HG03521 (cell line): ENCODE results near the gene HAUS7.

ENCODE experiments used
- ATAC-seq: cut with Tn5 transposase; IDR thresholded peaks from one replicate; pipeline ENCODE4 v1.9.1; 2021; ENCODE audit warnings: mild to moderate bottlenecking, moderate library complexity; ENCODE audit not compliant: unreplicated experiment

HAUS7 gene

DNA sequence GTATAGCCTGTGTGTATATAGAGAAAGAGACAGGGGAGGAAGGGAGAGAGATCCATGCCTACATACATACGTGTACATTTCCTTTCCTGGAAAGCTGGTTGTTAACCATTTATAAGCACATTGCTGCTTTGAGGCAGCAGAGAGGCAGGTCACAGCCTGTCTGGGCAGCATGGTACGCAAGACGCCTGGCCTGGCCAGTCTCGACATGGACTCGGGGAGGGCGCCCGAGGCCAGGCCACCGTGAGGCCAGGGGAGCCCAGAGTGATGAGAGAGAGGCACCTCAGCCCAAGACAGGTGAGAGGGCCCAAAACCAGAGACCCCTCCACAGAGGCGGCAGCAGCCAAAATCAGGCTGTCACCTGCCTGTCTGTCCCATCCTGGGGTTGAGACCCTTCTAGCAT lies 28.4 kb downstream of the HAUS7 start:
- ATAC-seq, result no peak

- ATAC-seq, result no peak
Observed at GRCh38 chrX:153441296-153441695, 29.1 kb downstream of the HAUS7 start.

GRCh38 chrX:153440556-153441135 lies 29.7 kb downstream of the HAUS7 start:
- no peak for ATAC-seq

- no peak for ATAC-seq
Observed at GRCh38 chrX:153439977-153440376, 30.4 kb downstream of the HAUS7 start.

GRCh38 chrX:153438532-153438931 lies 31.8 kb downstream of the HAUS7 start:
- no peak for ATAC-seq

DNA sequence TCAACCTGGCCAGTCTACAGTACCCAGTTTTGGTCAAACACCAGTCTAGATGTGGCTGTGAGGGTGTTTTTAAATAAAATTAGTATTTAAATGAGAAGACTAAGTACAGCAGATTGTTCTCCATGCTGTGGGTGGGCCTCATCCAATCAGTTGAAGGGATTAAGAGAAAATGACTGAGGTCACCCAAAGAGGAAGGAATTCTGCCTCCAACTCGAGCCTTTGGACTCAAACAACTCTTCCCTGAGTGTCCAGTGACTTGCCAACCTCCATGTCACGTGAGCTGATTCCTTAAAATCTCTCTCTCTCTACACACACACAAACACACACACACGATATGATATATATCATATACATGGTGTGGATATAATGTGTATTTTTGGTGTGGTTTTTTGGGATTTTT lies 34.5 kb downstream of the HAUS7 start:
- ATAC-seq, result no peak

- ATAC-seq, result no peak
Observed at GRCh38 chrX:153434801-153435200, 35.6 kb downstream of the HAUS7 start.

GRCh38 chrX:153433781-153434285 lies 36.5 kb downstream of the HAUS7 start:
- no peak for ATAC-seq

- no peak for ATAC-seq
Observed at GRCh38 chrX:153433161-153433680, 37.2 kb downstream of the HAUS7 start.

- ATAC-seq, result no peak
Observed at GRCh38 chrX:153430796-153431195, 39.6 kb downstream of the HAUS7 start.

DNA sequence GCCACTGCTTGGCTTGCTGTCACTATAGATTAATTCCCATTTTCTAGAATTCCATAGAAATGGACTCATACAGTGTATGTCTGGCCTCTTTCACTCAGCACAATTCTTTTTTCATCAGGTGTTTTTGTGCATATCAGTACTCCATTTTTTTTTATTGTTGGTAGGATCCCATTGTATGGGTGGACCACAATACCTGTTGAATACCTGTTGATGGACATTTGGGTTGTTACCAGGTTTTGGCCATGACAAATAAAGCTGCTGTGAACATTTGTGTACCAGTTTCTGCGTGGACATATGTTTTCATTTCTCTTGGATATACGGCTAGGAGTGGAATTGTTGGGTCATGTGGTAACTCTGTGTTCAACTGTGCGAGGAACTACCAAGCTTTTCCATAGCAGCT lies 44.2 kb downstream of the HAUS7 start:
- no peak for ATAC-seq

DNA sequence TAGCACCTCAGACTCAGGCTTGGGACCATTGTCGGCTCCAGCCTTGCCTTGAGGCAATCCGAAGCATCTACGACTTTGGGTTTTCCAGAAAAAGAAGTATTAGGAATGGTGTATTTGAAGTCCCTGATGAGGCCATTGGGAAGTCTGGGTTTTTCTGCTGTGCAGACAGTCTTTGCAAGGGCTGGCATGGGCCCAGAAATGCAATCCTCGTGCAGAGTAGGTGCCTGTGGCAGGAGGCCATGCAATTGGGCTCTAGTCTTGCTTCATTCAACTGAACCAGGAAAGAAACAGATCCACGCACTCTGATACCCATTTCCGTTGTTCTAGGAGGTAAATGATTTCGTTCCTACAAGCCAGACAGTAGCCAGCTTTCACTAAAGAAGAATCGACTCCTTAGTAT lies 46.7 kb downstream of the HAUS7 start:
- ATAC-seq, result no peak

DNA sequence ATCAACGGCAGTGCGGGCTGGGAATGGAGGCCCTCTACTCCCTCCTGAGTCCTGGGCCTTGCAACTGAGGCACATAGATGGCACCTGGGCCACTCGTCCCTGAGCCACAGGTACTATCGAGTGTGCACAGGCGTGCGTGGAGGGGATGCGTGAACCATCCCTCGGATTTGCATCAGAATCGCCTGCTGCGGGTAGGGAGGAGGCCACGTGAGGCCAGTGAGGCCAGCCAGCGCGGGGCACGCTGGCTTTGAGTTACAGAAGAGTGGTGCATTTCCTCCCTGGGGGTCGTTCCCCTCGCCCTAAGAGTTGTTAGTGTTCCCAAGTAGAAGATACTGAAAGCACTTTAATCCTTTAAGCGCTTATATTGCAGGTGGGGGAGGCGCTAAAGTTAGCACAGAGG lies 48.5 kb downstream of the HAUS7 start:
- no peak for ATAC-seq

GRCh38 chrX:153420851-153421599 lies 49.4 kb downstream of the HAUS7 start:
- no peak for ATAC-seq

DNA sequence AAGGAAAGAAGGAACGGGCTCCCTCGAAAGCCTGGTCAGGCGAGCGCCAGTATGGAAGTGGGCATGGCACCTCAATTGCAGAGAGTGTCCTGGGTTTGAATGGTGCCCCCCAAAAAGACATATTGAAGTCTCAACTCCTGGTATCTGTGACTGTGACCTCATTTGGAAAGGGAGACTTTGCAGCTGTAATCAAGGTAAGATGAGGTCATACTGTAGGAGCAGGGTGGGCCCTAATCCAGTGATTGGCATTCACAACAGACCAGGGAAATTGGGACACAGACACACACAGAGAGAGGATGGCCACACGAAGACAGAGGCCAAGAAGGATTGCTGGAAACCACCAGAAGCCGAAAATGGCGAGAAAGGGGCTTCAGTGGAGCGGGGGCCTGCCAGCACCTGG lies 52.7 kb downstream of the HAUS7 start:
- no peak for ATAC-seq

DNA sequence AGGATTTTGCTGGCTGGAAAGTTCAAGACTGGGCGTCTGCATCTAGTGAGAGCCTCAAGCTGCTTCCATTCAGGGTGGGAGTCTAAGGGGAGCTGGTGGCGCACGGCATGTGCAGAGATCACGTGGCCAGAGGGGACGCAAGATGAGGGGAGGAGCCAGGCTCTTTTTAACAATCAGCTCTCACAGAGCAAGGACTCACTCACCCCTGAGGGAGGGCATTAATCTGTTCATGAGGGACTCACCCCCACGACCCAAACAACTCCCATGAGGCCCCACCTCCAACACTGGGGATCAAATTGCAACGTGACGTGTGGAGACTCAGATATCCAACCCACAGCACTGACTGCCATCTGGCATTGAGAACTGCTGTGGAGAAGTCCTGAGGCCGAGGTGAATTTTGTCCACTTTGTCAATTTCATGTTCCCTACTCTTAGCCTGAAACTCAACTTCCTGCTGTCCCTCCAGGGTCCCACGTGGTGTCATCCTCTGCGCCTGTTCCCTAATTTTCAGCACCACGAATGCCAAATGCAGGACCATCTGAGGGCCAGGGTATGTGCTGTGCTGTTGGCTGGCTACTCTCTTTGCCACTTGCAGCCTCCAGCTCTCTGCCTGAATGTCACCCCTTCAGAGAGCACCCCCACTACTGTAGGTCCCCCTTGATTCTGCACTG lies 53.5 kb downstream of the HAUS7 start:
- no peak for ATAC-seq

- no peak for ATAC-seq
Observed at GRCh38 chrX:153414856-153415510, 55.4 kb downstream of the HAUS7 start.

- ATAC-seq, result no peak
Observed at GRCh38 chrX:153413731-153414130, 56.6 kb downstream of the HAUS7 start.

DNA sequence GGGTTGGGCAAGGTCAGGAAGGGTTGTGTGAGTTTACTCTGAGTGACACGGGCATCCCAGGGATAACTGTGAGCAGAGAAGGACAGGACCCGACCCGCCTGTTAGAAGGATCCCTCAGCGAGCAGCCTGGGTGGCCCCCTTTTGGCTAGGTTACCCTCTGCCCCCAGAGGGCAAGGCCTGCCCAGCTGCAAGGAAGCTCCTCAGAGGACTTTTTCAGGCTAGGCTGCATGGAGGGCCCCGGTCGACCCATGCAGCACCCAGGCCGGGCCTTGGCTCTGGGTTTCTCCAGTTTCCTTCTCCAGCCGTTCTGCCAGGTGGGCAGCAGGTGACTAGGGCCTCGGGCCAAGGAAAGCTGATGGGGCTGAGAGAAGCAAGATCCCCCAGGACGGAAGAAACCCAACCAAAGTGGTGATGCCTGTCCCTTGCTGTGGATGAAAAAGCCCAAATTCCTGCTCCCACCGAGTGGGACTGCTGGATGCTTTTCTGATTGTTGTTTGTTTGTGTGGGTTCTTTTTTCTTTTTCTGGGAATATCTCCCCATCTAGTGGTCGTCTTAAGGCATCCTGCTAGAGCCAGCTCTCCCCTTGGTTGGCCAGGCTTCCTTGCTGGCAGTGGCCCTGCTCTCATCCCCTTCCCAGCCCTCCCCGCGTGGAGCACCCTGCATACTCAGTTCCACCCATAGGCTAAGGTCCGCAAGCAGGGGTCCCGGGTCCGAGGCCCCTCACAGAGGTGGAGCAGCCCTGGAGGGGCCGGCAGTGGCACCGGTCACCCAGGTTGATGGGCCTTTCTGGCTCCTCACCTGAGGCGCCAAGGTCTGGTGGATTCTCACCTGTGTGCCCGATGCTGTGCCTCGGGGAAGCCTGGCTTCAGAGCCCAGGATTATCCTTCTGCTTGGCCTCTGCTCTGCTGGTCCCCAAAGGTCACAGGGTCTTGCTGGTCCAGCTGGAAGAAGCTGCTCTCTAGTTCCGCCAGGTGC lies 57.3 kb downstream of the HAUS7 start:
- no peak for ATAC-seq

- ATAC-seq, result no peak
Observed at GRCh38 chrX:153411988-153412574, 58.3 kb downstream of the HAUS7 start.
